ENCODE data around the gene ESRP2.

ESRP2 gene

GRCh38 chr16:68179855-68180254 is 56.1 kb downstream of the ESRP2 start:
- TF ChIP-seq, protein P1, sequence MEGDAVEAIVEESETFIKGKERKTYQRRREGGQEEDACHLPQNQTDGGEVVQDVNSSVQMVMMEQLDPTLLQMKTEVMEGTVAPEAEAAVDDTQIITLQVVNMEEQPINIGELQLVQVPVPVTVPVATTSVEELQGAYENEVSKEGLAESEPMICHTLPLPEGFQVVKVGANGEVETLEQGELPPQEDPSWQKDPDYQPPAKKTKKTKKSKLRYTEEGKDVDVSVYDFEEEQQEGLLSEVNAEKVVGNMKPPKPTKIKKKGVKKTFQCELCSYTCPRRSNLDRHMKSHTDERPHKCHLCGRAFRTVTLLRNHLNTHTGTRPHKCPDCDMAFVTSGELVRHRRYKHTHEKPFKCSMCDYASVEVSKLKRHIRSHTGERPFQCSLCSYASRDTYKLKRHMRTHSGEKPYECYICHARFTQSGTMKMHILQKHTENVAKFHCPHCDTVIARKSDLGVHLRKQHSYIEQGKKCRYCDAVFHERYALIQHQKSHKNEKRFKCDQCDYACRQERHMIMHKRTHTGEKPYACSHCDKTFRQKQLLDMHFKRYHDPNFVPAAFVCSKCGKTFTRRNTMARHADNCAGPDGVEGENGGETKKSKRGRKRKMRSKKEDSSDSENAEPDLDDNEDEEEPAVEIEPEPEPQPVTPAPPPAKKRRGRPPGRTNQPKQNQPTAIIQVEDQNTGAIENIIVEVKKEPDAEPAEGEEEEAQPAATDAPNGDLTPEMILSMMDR (IDR thresholded peaks at IDR 0.05; ENCODE audit: low read depth, low read length, poor library complexity, severe bottlenecking) = no peak
- no peak for TF ChIP-seq EZH2phosphoT487 (IDR thresholded peaks at IDR 0.05; ENCODE audit: borderline replicate concordance, low read length)
- H3K4me3 ChIP-seq (ENCODE audit: low read length) = no peak overlapping the region
- 0 out of 2 replicates have a peak, but pooled peaks cover 2% of the 10 kb centered on the region for H3F3A ChIP-seq (ENCODE audit: control insufficient read depth, insufficient read depth)
- no peaks in the 10 kb centered on the region for H3K79me2 ChIP-seq (ENCODE audit: control insufficient read depth, low read length)
- H3K4me1 ChIP-seq (ENCODE audit: control insufficient read depth, low read length) = no peaks in the 10 kb centered on the region
- no peaks in the 10 kb centered on the region for H3K9me2 ChIP-seq (replicated peaks; ENCODE audit: control insufficient read depth, low read length)
- no peak overlapping the region for H3K27ac ChIP-seq (ENCODE audit: low read depth, low read length)
- H3K36me3 ChIP-seq (ENCODE audit: control insufficient read depth, low read length) = peaks cover 43% of the 10 kb centered on the region
- H3K27me3 ChIP-seq (ENCODE audit: control insufficient read depth, low read length) = no peaks in the 10 kb centered on the region
- H4K20me1 ChIP-seq (ENCODE audit: control insufficient read depth, insufficient read depth, low read depth, low read length) = no peaks in the 10 kb centered on the region
- no peaks in the 10 kb centered on the region for H3K9me3 ChIP-seq (ENCODE audit: control insufficient read depth, insufficient read depth, low read length)
- H3K4me2 ChIP-seq (ENCODE audit: low read length) = no peak overlapping the region

DNA sequence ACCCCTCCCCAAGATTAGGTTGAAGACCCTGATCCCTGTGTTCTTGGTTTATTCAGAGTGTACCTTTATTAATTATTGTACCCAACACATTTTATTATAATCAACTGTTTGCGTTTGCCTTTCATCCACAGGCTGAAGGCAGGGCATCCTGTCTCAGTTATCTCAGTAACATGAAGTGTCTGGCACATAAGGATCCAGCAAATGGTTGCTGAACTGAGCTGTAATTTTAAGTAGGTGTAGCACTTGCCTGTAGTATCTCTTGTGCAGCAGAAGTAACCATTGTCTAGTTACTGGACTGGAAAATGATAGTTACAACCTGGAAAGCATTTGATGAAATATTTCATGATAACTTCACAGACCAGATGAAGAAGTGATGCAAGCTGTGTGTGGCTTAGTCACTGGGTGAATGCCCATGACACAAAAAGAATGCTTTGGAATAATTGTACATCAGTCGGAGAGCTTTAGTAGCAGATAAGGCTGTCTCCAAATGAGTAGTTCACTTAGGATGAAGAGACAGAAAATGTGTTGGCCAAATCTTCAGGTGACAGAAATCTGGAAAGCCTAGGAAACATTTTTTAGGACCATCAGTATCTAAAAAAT is 56.6 kb downstream of the ESRP2 start:
- Histone ChIP-seq H3K27me3 (ENCODE audit: control insufficient read depth, low read length) (no peaks in the 10 kb centered on the region), H3K4me2 (ENCODE audit: low read length) (no peak overlapping the region), H3K79me2 (ENCODE audit: control insufficient read depth, low read length) (no peaks in the 10 kb centered on the region), H3K27ac (ENCODE audit: low read depth, low read length) (no peak overlapping the region), H3K4me3 (ENCODE audit: low read length) (no peak overlapping the region), H3K36me3 (ENCODE audit: control insufficient read depth, low read length) (peaks cover 44% of the 10 kb centered on the region), H3F3A (ENCODE audit: control insufficient read depth, insufficient read depth) (peaks cover 2% of the 10 kb centered on the region; the same call in 1 of the 2 replicates), H3K4me1 (ENCODE audit: control insufficient read depth, low read length) (no peaks in the 10 kb centered on the region), H3K9me3 (ENCODE audit: control insufficient read depth, insufficient read depth, low read length) (no peaks in the 10 kb centered on the region), H4K20me1 (ENCODE audit: control insufficient read depth, insufficient read depth, low read depth, low read length) (no peaks in the 10 kb centered on the region), H3K9me2 (replicated peaks; ENCODE audit: control insufficient read depth, low read length) (no peaks in the 10 kb centered on the region)
- TF ChIP-seq, protein P1 (IDR thresholded peaks at IDR 0.05; ENCODE audit: low read depth, low read length, poor library complexity, severe bottlenecking) = no peak
- TF ChIP-seq EZH2phosphoT487 (IDR thresholded peaks at IDR 0.05; ENCODE audit: borderline replicate concordance, low read length) = no peak
